H1 (cell line): ENCODE measurements around the gene UTS2R. TPM values are rescaled to one million over a fixed set of nuclear protein-coding genes. Genes with fewer than 3 reads are reported as not detected.

ENCODE experiments used
- CTCF ChIA-PET: fragments of 300-600 bp; sonication (Branson Sonifier 250); formaldehyde crosslinking; loops from one replicate; lab custom pipeline; 2021; ENCODE audit not compliant: partially characterized antibody; lab: Charles Lee
- POLR2A ChIA-PET: fragments of 300-600 bp; sonication (Branson Sonifier 250); formaldehyde crosslinking; loops from one replicate; lab custom pipeline; 2021; ENCODE audit warnings: inconsistent platforms; ENCODE audit not compliant: partially characterized antibody; lab: Charles Lee
- DNase-seq, 2 experiments: peaks; one replicate each; pipeline versions ENCODE4 v3.0.0 to v3.0.0-alpha.2; 2010 to 2022; ENCODE audit warnings: low spot score in 2 of 2, low read depth in 1 of 2, mixed read lengths in 1 of 2
- FAIRE-seq: peaks from 2 replicates; lab custom pipeline; 2011; peaks lifted over from hg19 to GRCh38; lab: Jason Lieb, UNC
- H2AFZ ChIP-seq: 2 replicates; pipeline ENCODE4 v1.8.1; 2012; ENCODE audit warnings: low read length, inconsistent platforms
- H2AK5ac ChIP-seq: 2 replicates; pipeline ENCODE4 v1.6.1; 2013; ENCODE audit warnings: low read depth, low read length
- H2BK120ac ChIP-seq: replicated peaks from 2 replicates; pipeline ENCODE3; 2013; ENCODE audit warnings: low read depth, low read length, inconsistent platforms
- H2BK12ac ChIP-seq: 2 replicates; pipeline ENCODE4 v1.6.1; 2013; ENCODE audit warnings: low read depth, low read length
- H2BK15ac ChIP-seq: 2 replicates; pipeline ENCODE4 v1.6.1; 2013; ENCODE audit warnings: low read length
- H2BK20ac ChIP-seq: 2 replicates; pipeline ENCODE4 v1.6.1; 2013; ENCODE audit warnings: low read length
- H2BK5ac ChIP-seq: 2 replicates; pipeline ENCODE4 v1.6.1; 2013; ENCODE audit warnings: low read depth, low read length
- H3K14ac ChIP-seq: 2 replicates; pipeline ENCODE4 v1.6.1; 2013; ENCODE audit warnings: inconsistent platforms; ENCODE audit not compliant: insufficient read length
- H3K18ac ChIP-seq: 2 replicates; pipeline ENCODE4 v1.6.1; 2013; ENCODE audit warnings: low read length; ENCODE audit errors: extremely low read depth
- H3K23ac ChIP-seq: 2 replicates; pipeline ENCODE4 v1.6.1; 2013; ENCODE audit warnings: inconsistent platforms; ENCODE audit not compliant: insufficient read length
- H3K23me2 ChIP-seq: 2 replicates; pipeline ENCODE4 v1.6.1; 2013; ENCODE audit warnings: low read depth, low read length
- H3K27ac ChIP-seq: 2 replicates; pipeline ENCODE4 v1.6.1; 2011; ENCODE audit warnings: low read depth, low read length, inconsistent platforms
- H3K27me3 ChIP-seq, 4 experiments: replicated peaks in 1 of 4; 1 replicate in 1 of 4; 2 replicates in 3 of 4; pipeline versions ENCODE4 v1.6.1 to v1.8.1; 2011 to 2013; ENCODE audit warnings: low read length in 3 of 4, mild to moderate bottlenecking in 3 of 4, inconsistent platforms in 2 of 4, mixed read lengths in 2 of 4, moderate library complexity in 1 of 4; ENCODE audit not compliant: control insufficient read depth in 3 of 4, insufficient read depth in 3 of 4; ENCODE audit errors: extremely low read depth in 1 of 4
- H3K36me3 ChIP-seq, 4 experiments: 2 replicates each; pipeline versions ENCODE4 v1.6.1 to v1.8.1; 2011 to 2013; ENCODE audit warnings: mild to moderate bottlenecking in 4 of 4, low read length in 3 of 4, moderate library complexity in 2 of 4, control low read depth in 1 of 4, inconsistent platforms in 1 of 4; ENCODE audit not compliant: insufficient read depth in 4 of 4, control insufficient read depth in 2 of 4
- H3K4ac ChIP-seq: replicated peaks from 2 replicates; pipeline ENCODE3; 2013; ENCODE audit warnings: low read length, low read depth, mixed read lengths, inconsistent platforms; ENCODE audit not compliant: insufficient read length
- H3K4me1 ChIP-seq, 4 experiments: replicated peaks in 1 of 4; 1 replicate in 1 of 4; 2 replicates in 3 of 4; pipeline versions ENCODE4 v1.6.1 to v1.8.1; 2011 to 2013; ENCODE audit warnings: low read length in 3 of 4, inconsistent platforms in 2 of 4, mixed read lengths in 1 of 4; ENCODE audit not compliant: insufficient read depth in 4 of 4, control insufficient read depth in 3 of 4
- H3K4me2 ChIP-seq, 2 experiments: 2 replicates each; pipeline versions ENCODE4 v1.6.1 to v1.8.1; 2011 to 2013; ENCODE audit warnings: low read depth in 2 of 2, low read length in 2 of 2, control low read depth in 1 of 2, inconsistent platforms in 1 of 2, mild to moderate bottlenecking in 1 of 2; ENCODE audit not compliant: insufficient read depth in 1 of 2
- H3K4me3 ChIP-seq, 4 experiments: fragments of 200-600, 300-600 bp in 1 of 4; sonication (generic), shearing (Covaris generic), sonication (Bioruptor Twin) in 1 of 4; 2 replicates each; pipeline versions ENCODE4 v1.5.1 to v1.8.1; 2011 to 2016; ENCODE audit warnings: low read length in 4 of 4, low read depth in 3 of 4, control low read depth in 2 of 4, inconsistent platforms in 2 of 4, mild to moderate bottlenecking in 2 of 4, mixed read lengths in 1 of 4, moderate library complexity in 1 of 4; ENCODE audit not compliant: insufficient read depth in 2 of 4; ENCODE audit errors: extremely low read depth in 1 of 4
- H3K56ac ChIP-seq: replicated peaks from 2 replicates; pipeline ENCODE3; 2013; ENCODE audit warnings: low read depth, mild to moderate bottlenecking, mixed read lengths, low read length, inconsistent platforms; ENCODE audit not compliant: insufficient read length
- H3K79me1 ChIP-seq: 2 replicates; pipeline ENCODE4 v1.6.1; 2013; ENCODE audit warnings: low read depth, low read length, control low read depth
- H3K79me2 ChIP-seq, 2 experiments: 2 replicates each; pipeline versions ENCODE4 v1.6.1 to v1.8.1; 2012 to 2013; ENCODE audit warnings: low read length in 2 of 2, mild to moderate bottlenecking in 2 of 2, inconsistent platforms in 1 of 2; ENCODE audit not compliant: insufficient read depth in 2 of 2, control insufficient read depth in 1 of 2
- H3K9ac ChIP-seq, 4 experiments: replicated peaks in 1 of 4; 1 replicate in 1 of 4; 2 replicates in 3 of 4; pipeline versions ENCODE4 v1.6.1 to v1.8.1; 2011 to 2013; ENCODE audit warnings: low read depth in 3 of 4, low read length in 3 of 4, control low read depth in 2 of 4, mild to moderate bottlenecking in 2 of 4, moderate library complexity in 2 of 4, inconsistent platforms in 1 of 4; ENCODE audit errors: extremely low read depth in 1 of 4
- H3K9me3 ChIP-seq, 2 experiments: 2 replicates each; pipeline versions ENCODE4 v1.6.1 to v1.8.1; 2012 to 2013; ENCODE audit warnings: mild to moderate bottlenecking in 2 of 2, moderate library complexity in 2 of 2, control low read depth in 1 of 2, inconsistent platforms in 1 of 2, low read depth in 1 of 2, low read length in 1 of 2, mixed read lengths in 1 of 2; ENCODE audit not compliant: insufficient read depth in 2 of 2
- H4K20me1 ChIP-seq, 2 experiments: replicated peaks in 1 of 2; 2 replicates each; pipeline versions ENCODE3 to v1.8.1; 2011 to 2013; ENCODE audit warnings: inconsistent platforms in 2 of 2, low read length in 2 of 2, mild to moderate bottlenecking in 1 of 2; ENCODE audit not compliant: insufficient read depth in 2 of 2, control insufficient read depth in 1 of 2
- H4K5ac ChIP-seq: 2 replicates; pipeline ENCODE4 v1.6.1; 2013; ENCODE audit warnings: low read length, low read depth, mixed read lengths, inconsistent platforms; ENCODE audit not compliant: insufficient read length
- H4K8ac ChIP-seq: 2 replicates; pipeline ENCODE4 v1.8.0; 2013; ENCODE audit warnings: mild to moderate bottlenecking, moderate library complexity, low read length, inconsistent platforms; ENCODE audit not compliant: insufficient read depth; ENCODE audit errors: extremely low read depth
- H4K91ac ChIP-seq: replicated peaks from 2 replicates; pipeline ENCODE3; 2013; ENCODE audit warnings: low read length, mixed read lengths, inconsistent platforms; ENCODE audit not compliant: insufficient read length
- CTCF ChIP-seq, 3 experiments: IDR thresholded peaks; 1 replicate in 2 of 3; 2 replicates in 1 of 3; pipeline versions ENCODE4 v1.5.1 to v1.6.1; 2011; ENCODE audit warnings: low read length in 3 of 3, mild to moderate bottlenecking in 3 of 3, inconsistent platforms in 2 of 3, low read depth in 1 of 3, moderate library complexity in 1 of 3; ENCODE audit not compliant: insufficient read depth in 1 of 3; ENCODE audit errors: control extremely low read depth in 1 of 3
- MAFK ChIP-seq: IDR thresholded peaks from 2 replicates; pipeline ENCODE4 v1.6.1; 2012; ENCODE audit warnings: low read depth, mild to moderate bottlenecking, improper control_type of control experiment, low read length
- WGBS, 2 experiments: shearing (Covaris generic) in 1 of 2; methylation state at CpG; one replicate each; pipeline versions ENCODE4 v1.1.6 to v1.1.7; 2013 to 2015; ENCODE audit warnings: low lambda C conversion rate in 2 of 2, mixed read lengths in 2 of 2, inconsistent platforms in 1 of 2, low coverage in 1 of 2, missing lambda C conversion rate in 1 of 2; ENCODE audit not compliant: insufficient replicate concordance in 2 of 2, insufficient coverage in 1 of 2, insufficient read length in 1 of 2; ENCODE audit errors: extremely low coverage in 1 of 2, missing lambda C conversion rate in 1 of 2; 5-methylcytosine and 5-hydroxymethylcytosine counted together
- polyA plus RNA-seq, 7 experiments: library from polyadenylated mRNA; depleted of rRNA in 3 of 7; stranded (reverse) in 5 of 7; unstranded in 2 of 7; fragments of >200 nt in 5 of 7; fragments of 200-250 nt in 2 of 7; gene quantifications; 1 replicate in 5 of 7; 2 replicates in 1 of 7; 4 replicates in 1 of 7; pipeline versions ENCODE4 v1.2.1 to v1.2.3, GENCODE V29; 2011 to 2013; ENCODE audit warnings: missing spikeins in 2 of 7, mixed read lengths in 2 of 7
- total RNA-seq: library from RNA; stranded (reverse); fragmentation: NEBNext Ultra II Directional; extraction: Animal tissue kit (Norgen Biotek cat#: 25700); gene quantifications from 2 replicates; pipeline ENCODE4 v1.2.1, GENCODE V29; 2021

The UTS2R gene
- total and polyA plus RNA-seq, 2 of the 8 experiments (the other 6 are each of a cell fraction or from before 2014, with no cell fraction given): 0.27 TPM; not detected in 1

GRCh38 chr17:82416771-82417170 lies 45.2 kb downstream of the UTS2R start:
- Histone ChIP-seq H2BK120ac (no peak overlapping the region), H2AK5ac (no peak overlapping the region), H2BK12ac (no peak overlapping the region), H2BK20ac (no peak overlapping the region), H3K27me3 (no peaks in the 10 kb centered on the region), H4K91ac (no peak overlapping the region), H4K8ac (no peak overlapping the region), H3K79me2 (no peaks in the 10 kb centered on the region), H2BK5ac (no peak overlapping the region), H3K56ac (no peak overlapping the region), H3K14ac (no peak overlapping the region), H3K23me2 (peaks cover 6% of the 10 kb centered on the region), H3K23ac (no peak overlapping the region), H2AFZ (no peak overlapping the region), H3K27ac (no peak overlapping the region), H3K36me3 (peaks cover 0 to 2% (median 0%) of the 10 kb centered on the region in 4 experiments; a peak in 1 of 8 replicates), H3K4me2 (no peak overlapping the region), H2BK15ac (no peak overlapping the region), H3K18ac (no peak overlapping the region), H3K9me3 (no peaks in the 10 kb centered on the region), H3K9ac (no peak overlapping the region), H4K20me1 (peaks cover 5 to 9% of the 10 kb centered on the region in 2 experiments), H3K4me3 (no peak overlapping the region), H4K5ac (no peak overlapping the region), H3K4ac (no peak overlapping the region), H3K79me1 (peaks cover 2% of the 10 kb centered on the region; the same call in 1 of the 2 replicates), H3K4me1 (peaks cover 0 to 3% (median 1%) of the 10 kb centered on the region in 4 experiments; a peak in 4 of 7 replicates)
- TF ChIP-seq CTCF (IDR thresholded peaks at IDR 0.05; ENCODE audit: control extremely low read depth in 1 of 3, insufficient read depth in 1 of 3, low read depth in 1 of 3, low read length in 3 of 3) (peak in 1 of 3 experiments; percentile 13; a peak in 1 of 4 replicates), MAFK (no peak)
- FAIRE-seq: no peak
- no peak for DNase-seq
- ChIA-PET POLR2A (no interaction called here), CTCF (interaction anchor here (0.8 to 2.1 kb wide), 9 partner anchors 10 to 71 kb away, joined by 3 to 6 read pairs (median 3); no protein-coding TSS in a partner anchor)
- WGBS, 2 experiments: 84% methylated on average over 6 of the region's 6 CpGs; no CpG with 5 or more reads in 1 of the 2 experiments
